ENCODE results near the gene NFATC4.

The NFATC4 gene

GRCh38 chr14:24388474-24389179 is 20.6 kb downstream of the NFATC4 start:
- no peak overlapping the region for H3K27ac ChIP-seq (ENCODE audit: low read depth, low read length, poor library complexity, severe bottlenecking)
- H3K36me3 ChIP-seq (ENCODE audit: insufficient read depth, low read length), result no peaks in the 10 kb centered on the region
- no peaks in the 10 kb centered on the region for H3K9me3 ChIP-seq (ENCODE audit: low read length)
- H3K27me3 ChIP-seq (ENCODE audit: insufficient read depth, low read length), result peaks cover 8% of the 10 kb centered on the region; the same call in 1 of the 2 replicates
- no peaks in the 10 kb centered on the region for H3F3A ChIP-seq (ENCODE audit: insufficient read depth, low read length)
- no peaks in the 10 kb centered on the region for H4K20me1 ChIP-seq (ENCODE audit: insufficient read depth, low read length)
- no peak overlapping the region for H3K9ac ChIP-seq (ENCODE audit: low read length)
- no peak overlapping the region for H3K4me2 ChIP-seq (ENCODE audit: low read length)
- no peaks in the 10 kb centered on the region for H3K79me2 ChIP-seq (ENCODE audit: insufficient read depth, low read length)
- no peaks in the 10 kb centered on the region for H3K9me2 ChIP-seq (ENCODE audit: low read depth, low read length)
- no peak overlapping the region for H3K4me3 ChIP-seq (ENCODE audit: low read depth, low read length, poor library complexity, severe bottlenecking)
- TF ChIP-seq EZH2 (IDR thresholded peaks at IDR 0.05; ENCODE audit: borderline replicate concordance, low read length) (no peak), CTCF (IDR thresholded peaks at IDR 0.05; ENCODE audit: low read length) (no peak)
- H2AFZ ChIP-seq (ENCODE audit: low read length), result no peak overlapping the region
- H3K4me1 ChIP-seq (ENCODE audit: insufficient read depth, low read length, severe bottlenecking), result peaks cover 28% of the 10 kb centered on the region

GRCh38 chr14:24389226-24389848 is 21.4 kb downstream of the NFATC4 start:
- H3K9me2 ChIP-seq (ENCODE audit: low read depth, low read length), result no peaks in the 10 kb centered on the region
- H2AFZ ChIP-seq (ENCODE audit: low read length), result no peak overlapping the region
- H3K79me2 ChIP-seq (ENCODE audit: insufficient read depth, low read length), result no peaks in the 10 kb centered on the region
- H3K4me1 ChIP-seq (ENCODE audit: insufficient read depth, low read length, severe bottlenecking), result peaks cover 35% of the 10 kb centered on the region
- H3K27me3 ChIP-seq (ENCODE audit: insufficient read depth, low read length), result peaks cover 8% of the 10 kb centered on the region; the same call in 1 of the 2 replicates
- TF ChIP-seq EZH2 (IDR thresholded peaks at IDR 0.05; ENCODE audit: borderline replicate concordance, low read length) (no peak), CTCF (IDR thresholded peaks at IDR 0.05; ENCODE audit: low read length) (no peak)
- no peaks in the 10 kb centered on the region for H3K36me3 ChIP-seq (ENCODE audit: insufficient read depth, low read length)
- no peaks in the 10 kb centered on the region for H4K20me1 ChIP-seq (ENCODE audit: insufficient read depth, low read length)
- peak overlapping the region; percentile 11; the same call in 1 of the 2 replicates for H3K4me2 ChIP-seq (ENCODE audit: low read length)
- H3F3A ChIP-seq (ENCODE audit: insufficient read depth, low read length), result no peaks in the 10 kb centered on the region
- no peak overlapping the region for H3K27ac ChIP-seq (ENCODE audit: low read depth, low read length, poor library complexity, severe bottlenecking)
- no peak overlapping the region for H3K9ac ChIP-seq (ENCODE audit: low read length)
- H3K4me3 ChIP-seq (ENCODE audit: low read depth, low read length, poor library complexity, severe bottlenecking), result no peak overlapping the region
- no peaks in the 10 kb centered on the region for H3K9me3 ChIP-seq (ENCODE audit: low read length)

GRCh38 chr14:24390701-24391468 is 22.9 kb downstream of the NFATC4 start:
- no peaks in the 10 kb centered on the region for H3K79me2 ChIP-seq (ENCODE audit: insufficient read depth, low read length)
- no peak overlapping the region for H2AFZ ChIP-seq (ENCODE audit: low read length)
- H4K20me1 ChIP-seq (ENCODE audit: insufficient read depth, low read length), result no peaks in the 10 kb centered on the region
- no peak for TF ChIP-seq EZH2 (IDR thresholded peaks at IDR 0.05; ENCODE audit: borderline replicate concordance, low read length)
- TF ChIP-seq CTCF (IDR thresholded peaks at IDR 0.05; ENCODE audit: low read length), result no peak
- H3K36me3 ChIP-seq (ENCODE audit: insufficient read depth, low read length), result no peaks in the 10 kb centered on the region
- H3K27me3 ChIP-seq (ENCODE audit: insufficient read depth, low read length), result peaks cover 8% of the 10 kb centered on the region; the same call in 1 of the 2 replicates
- H3K4me3 ChIP-seq (ENCODE audit: low read depth, low read length, poor library complexity, severe bottlenecking), result no peak overlapping the region
- no peak overlapping the region for H3K27ac ChIP-seq (ENCODE audit: low read depth, low read length, poor library complexity, severe bottlenecking)
- peaks cover 35% of the 10 kb centered on the region for H3K4me1 ChIP-seq (ENCODE audit: insufficient read depth, low read length, severe bottlenecking)
- H3K4me2 ChIP-seq (ENCODE audit: low read length), result peak overlapping the region; percentile 7; the same call in 1 of the 2 replicates
- H3K9me3 ChIP-seq (ENCODE audit: low read length), result no peaks in the 10 kb centered on the region
- no peak overlapping the region for H3K9ac ChIP-seq (ENCODE audit: low read length)
- no peaks in the 10 kb centered on the region for H3F3A ChIP-seq (ENCODE audit: insufficient read depth, low read length)
- H3K9me2 ChIP-seq (ENCODE audit: low read depth, low read length), result no peaks in the 10 kb centered on the region
